Medulla oblongata (tissue), 1 donor: ENCODE data around the gene KIF3B.
"Not testable (repeated sequence)": the region's sequence is repeated elsewhere in the genome, so short reads cannot be mapped to it uniquely, and the experiment has no call there.

Experiments
- DNase-seq: peaks from one replicate; pipeline ENCODE4 v3.0.0-alpha.2; 2015; ENCODE audit errors: extremely low spot score

The KIF3B gene

GRCh38 chr20:32248043-32248442 is 29.4 kb upstream of the KIF3B start:
- DNase-seq, result no peak

GRCh38 chr20:32249030-32249738 is 28.3 kb upstream of the KIF3B start:
- no peak for DNase-seq

- no peak for DNase-seq
Measured at GRCh38 chr20:32251470-32251869, 26.0 kb upstream of the KIF3B start.

DNA sequence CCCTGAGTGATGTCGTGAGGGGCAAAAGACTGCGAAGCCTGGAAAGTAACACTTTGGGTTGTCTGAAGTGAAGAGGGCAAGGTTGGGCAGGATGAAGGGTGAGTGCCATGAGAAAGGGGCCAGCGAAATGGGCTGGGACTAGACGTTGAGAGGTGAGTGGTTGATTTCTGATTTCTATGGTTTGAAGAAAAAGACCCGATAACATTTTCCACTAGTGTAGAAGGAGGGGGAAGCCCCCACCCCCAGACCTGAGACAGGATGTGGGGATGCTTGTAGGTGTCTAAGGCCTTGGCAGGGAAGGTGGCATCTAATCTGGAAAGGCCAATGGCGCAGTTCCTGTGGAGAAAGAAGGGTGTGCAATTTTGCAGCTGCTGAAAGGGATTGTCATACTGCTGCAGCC is 25.3 kb upstream of the KIF3B start:
- no peak for DNase-seq

GRCh38 chr20:32260973-32261372 is 16.5 kb upstream of the KIF3B start:
- not testable (repeated sequence) for DNase-seq

- DNase-seq, result no peak
Measured at GRCh38 chr20:32261644-32262043, 15.8 kb upstream of the KIF3B start.

GRCh38 chr20:32263398-32263954 is 14.0 kb upstream of the KIF3B start:
- no peak for DNase-seq

- DNase-seq, result no peak
Measured at GRCh38 chr20:32271620-32272019, 5.8 kb upstream of the KIF3B start.

DNA sequence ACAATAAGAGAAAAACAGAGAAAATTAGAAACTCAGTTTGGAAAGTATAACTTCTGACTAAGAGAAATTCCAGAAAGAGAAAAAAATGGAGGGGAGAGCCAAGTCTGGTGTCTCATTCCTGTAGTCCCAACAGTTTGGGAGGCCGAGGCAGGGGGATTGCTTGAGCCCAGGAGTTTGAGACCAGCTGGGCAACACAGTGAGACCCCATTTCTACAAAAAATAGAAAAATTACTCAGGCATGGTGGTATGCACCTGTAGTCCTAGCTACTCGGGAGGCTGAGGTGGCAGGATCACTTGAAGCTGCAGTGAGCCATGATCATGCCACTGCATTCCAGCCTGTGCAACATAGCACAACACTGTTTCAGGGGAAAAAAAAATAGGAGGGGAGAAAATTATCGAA is 3.1 kb upstream of the KIF3B start:
- DNase-seq, result no peak

DNA sequence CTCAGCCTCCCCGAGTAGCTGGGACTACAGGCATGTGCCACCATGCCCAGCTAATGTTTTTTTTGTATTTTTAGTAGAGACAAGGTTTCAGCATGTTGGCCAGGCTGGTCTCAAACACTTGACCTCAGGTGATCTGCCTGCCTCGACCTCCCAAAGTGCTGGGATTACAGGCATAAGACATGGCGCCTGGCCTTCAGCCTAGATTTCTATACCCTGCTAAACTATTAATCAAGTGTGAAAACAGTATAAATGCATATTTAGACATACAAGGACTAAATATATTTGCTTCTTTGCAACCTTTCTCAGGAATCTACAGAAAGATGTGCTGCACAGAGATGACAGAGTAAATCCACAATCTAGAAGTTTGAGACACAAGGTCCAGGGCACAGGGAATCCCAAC is 2.3 kb upstream of the KIF3B start:
- not testable (repeated sequence) for DNase-seq

- no peak for DNase-seq
Measured at GRCh38 chr20:32278199-32278643, 770 bp downstream of the KIF3B start.

- DNase-seq, result no peak
Measured at GRCh38 chr20:32281711-32282110, 4.3 kb downstream of the KIF3B start.

DNA sequence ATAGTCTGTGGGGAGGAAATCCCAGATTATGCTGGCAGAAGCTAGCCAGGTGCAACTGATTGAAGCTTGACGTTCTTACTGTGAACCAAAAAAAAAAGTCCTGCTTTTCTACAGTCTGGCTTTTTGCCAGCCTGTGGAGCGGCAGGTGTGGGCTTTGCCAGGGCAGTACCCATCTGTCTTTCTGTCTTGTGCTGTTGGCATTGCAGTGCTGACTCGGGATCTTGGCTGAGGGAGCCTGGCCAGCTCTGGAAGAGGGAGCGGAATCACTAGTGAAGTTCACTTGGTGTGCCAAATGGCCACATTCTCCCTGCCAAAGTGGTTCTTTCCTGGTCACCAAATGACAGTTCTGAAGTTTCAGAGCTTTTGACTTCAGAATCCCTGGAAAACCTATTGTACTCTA is 5.0 kb downstream of the KIF3B start:
- DNase-seq, result peak; percentile 64

- no peak for DNase-seq
Measured at GRCh38 chr20:32285082-32285620, 7.7 kb downstream of the KIF3B start.

DNA sequence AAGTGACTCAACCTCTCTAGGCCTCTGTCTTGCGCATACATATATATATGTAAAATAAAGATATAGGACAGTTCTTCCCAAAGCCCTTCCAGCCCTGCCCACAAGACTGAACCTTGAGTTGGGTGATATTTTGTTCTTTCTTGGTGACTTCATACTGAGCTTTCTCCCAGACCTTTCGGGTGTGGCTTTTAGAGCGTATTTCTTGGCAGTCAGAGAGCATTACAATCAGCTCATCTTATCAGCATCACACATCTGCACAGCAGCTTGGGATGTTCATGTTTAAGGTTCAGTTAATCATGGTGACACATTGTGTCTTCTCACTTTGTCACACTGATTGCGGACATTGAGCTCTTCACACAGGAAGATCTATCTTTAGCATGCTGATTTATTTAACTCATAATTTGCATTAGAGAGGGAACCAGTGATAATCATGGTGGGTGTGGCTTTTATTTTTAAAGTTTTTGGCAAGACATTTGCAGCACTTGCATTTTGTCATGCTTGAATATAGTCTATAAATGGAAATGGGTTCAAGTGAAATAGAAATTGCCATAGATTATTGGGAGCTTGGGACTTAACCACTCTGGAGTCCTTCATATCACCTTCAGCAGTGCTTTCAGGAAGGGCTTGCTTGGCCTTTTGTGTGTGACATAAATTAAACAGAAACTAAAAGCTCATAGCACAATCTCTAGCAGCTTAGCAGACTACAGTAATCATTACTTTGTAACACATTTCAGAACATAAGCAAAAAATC is 8.3 kb downstream of the KIF3B start:
- no peak for DNase-seq

GRCh38 chr20:32287231-32287638 is 9.8 kb downstream of the KIF3B start:
- no peak for DNase-seq

- no peak for DNase-seq
Measured at GRCh38 chr20:32288225-32288849, 10.9 kb downstream of the KIF3B start.

DNA sequence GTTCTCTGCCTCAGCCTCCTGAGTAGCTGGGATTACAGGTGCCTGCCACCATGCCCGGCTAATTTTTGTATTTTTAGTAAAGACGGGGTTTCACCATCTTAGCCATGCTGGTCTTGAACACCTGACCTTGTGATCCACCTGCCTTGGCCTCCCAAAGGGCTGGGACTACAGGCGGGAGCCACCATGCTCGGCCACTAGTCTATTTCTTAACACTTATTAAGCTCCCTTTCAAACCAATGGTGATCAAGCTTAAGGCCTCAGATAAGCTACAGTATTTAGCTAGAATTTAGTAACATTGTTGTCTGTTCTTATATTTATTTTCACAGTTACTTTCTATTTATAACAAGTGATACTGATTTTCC is 11.8 kb downstream of the KIF3B start:
- not testable (repeated sequence) for DNase-seq

- DNase-seq, result no peak
Measured at GRCh38 chr20:32289661-32290431, 12.4 kb downstream of the KIF3B start.

DNA sequence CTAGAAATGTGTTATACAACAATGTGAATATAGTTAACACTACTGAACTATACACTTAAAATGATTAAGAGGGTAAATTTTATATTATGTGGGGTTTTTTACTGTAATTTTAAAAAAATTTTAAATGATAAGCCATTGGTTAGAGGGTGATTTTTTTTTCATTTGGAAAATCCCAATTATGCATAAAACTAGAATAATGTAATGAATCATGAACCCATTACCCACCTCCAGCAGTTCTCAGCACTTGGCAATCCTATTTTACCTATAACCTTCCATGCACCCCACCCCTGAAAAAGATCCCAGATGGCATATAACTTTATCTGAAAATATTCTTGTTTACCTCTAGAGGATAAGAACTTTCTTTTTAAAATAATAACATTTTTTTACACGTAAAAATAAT is 13.7 kb downstream of the KIF3B start:
- no peak for DNase-seq

DNA sequence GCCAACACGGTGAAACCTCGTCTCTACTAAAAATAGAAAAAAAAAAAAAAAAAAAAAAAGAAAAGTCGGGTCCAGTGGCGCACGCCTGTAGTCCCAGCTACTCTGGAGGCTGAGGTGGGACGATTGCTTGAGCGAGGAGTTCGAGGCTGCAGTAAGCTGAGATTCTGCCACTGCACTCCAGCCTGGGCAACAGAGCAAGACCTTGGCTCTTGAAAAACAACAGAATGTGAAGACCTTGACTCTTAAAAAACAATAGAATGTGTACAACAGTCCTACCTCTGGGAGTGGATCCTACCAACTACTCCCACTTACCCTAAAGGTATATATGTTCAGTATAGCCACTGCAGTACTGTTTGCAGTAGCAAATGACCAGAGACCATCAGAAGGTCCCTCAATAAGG is 15.1 kb downstream of the KIF3B start:
- DNase-seq, result no peak

GRCh38 chr20:32294071-32294470 is 16.6 kb downstream of the KIF3B start:
- DNase-seq, result peak; percentile 52
